Esophagus muscularis mucosa (tissue), 4 donors: ENCODE measurements around the gene SMCO3. TPM values are rescaled to one million over a fixed set of nuclear protein-coding genes. Genes with fewer than 3 reads are reported as not detected.
A peak's percentile ranks its signal among the peaks of the same experiment; 100 is the strongest.

ENCODE experiments used
- DNase-seq: peaks from one replicate; pipeline ENCODE4 v3.0.0-alpha.2; 2017; ENCODE audit errors: extremely low spot score
- H3K27ac ChIP-seq, 4 donors: fragments of 200-600 bp; sonication (generic); replicated peaks in 1 of 4; 1 replicate in 3 of 4; 2 replicates in 1 of 4; pipeline ENCODE4 v1.5.1; 2016 to 2019; ENCODE audit warnings: mild to moderate bottlenecking in 1 of 4
- H3K27me3 ChIP-seq, 4 donors: fragments of 200-600 bp; sonication (generic); one replicate each; pipeline versions ENCODE4 v1.5.1 to v1.6.0; 2016 to 2019
- H3K36me3 ChIP-seq, 4 donors: fragments of 200-600 bp; sonication (generic); one replicate each; pipeline ENCODE4 v1.5.1; 2016 to 2019
- H3K4me1 ChIP-seq, 4 donors: fragments of 200-600 bp; sonication (generic); one replicate each; pipeline ENCODE4 v1.5.1; 2016 to 2019
- H3K4me3 ChIP-seq, 4 donors: fragments of 200-600 bp; sonication (generic); 1 replicate in 2 of 4; 2 replicates in 2 of 4; pipeline ENCODE4 v1.5.1; 2016 to 2019; ENCODE audit warnings: mild to moderate bottlenecking in 4 of 4, moderate library complexity in 1 of 4
- H3K9me3 ChIP-seq, 4 donors: fragments of 200-600 bp; sonication (generic); 1 replicate in 3 of 4; 2 replicates in 1 of 4; pipeline ENCODE4 v1.5.1; 2016 to 2019
- EP300 ChIP-seq: sonication (generic); formaldehyde crosslinking; IDR thresholded peaks from one replicate; pipeline ENCODE4 v1.6.1; 2017; ENCODE audit warnings: antibody characterized with exemption
- POLR2A ChIP-seq: fragments of 450-650 bp; IDR thresholded peaks from one replicate; pipeline ENCODE4 v1.6.1; 2017; ENCODE audit warnings: antibody characterized with exemption, moderate library complexity, mild to moderate bottlenecking, low read depth
- POLR2AphosphoS5 ChIP-seq, 2 donors: sonication (generic); formaldehyde crosslinking; IDR thresholded peaks; one replicate each; pipeline ENCODE4 v1.6.1; 2017; ENCODE audit warnings: antibody characterized with exemption in 2 of 2
- WGBS: methylation state at CpG from one replicate; pipeline ENCODE4 v1.1.5; 2018; 5-methylcytosine and 5-hydroxymethylcytosine counted together
- intact Hi-C: fragments of 100-400 bp; cut with DNase I; formaldehyde crosslinking; loops from one replicate; pipeline ENCODE4 v1.15.1; 2023
- total RNA-seq, 4 donors: library from RNA; depleted of rRNA; stranded (reverse); fragments of >200 nt; gene quantifications; one replicate each; pipeline versions ENCODE4 v1.1.0 to v1.2.1, GENCODE V29; 2016
- TF ChIP-seq, protein P1 (sequence below), 3 experiments: fragments of 200-600 bp in 2 of 3; fragments of 450-650 bp in 1 of 3; sonication (generic) in 2 of 3; IDR thresholded peaks; one replicate each; pipeline ENCODE4 v1.5.1; 2017 to 2019; ENCODE audit warnings: antibody characterized with exemption in 3 of 3, mild to moderate bottlenecking in 2 of 3, moderate library complexity in 1 of 3

The SMCO3 gene
- total RNA-seq, 4 donors from 2014 or later = 0.23 TPM; not detected in 3

DNA sequence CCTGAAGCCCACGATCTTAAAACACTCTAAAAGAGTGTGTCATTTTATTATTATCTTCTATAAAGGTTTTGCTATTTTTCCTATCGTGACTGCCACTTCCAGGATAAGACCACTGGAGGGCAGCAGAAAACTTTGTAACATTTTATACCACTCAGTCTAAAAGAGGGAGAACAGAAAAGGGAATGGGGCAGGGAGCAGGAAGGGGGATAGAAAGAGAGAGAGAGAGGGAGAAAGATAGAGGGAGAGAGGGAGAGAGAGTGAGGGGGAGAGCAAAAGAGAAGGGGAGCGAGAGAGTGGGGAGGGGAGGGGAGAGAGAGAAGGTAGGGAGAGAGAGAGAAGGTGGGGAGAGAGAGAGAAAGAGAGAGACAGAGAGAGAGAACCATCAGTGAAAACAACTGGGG, 31.4 kb upstream of the SMCO3 start:
- H3K36me3 ChIP-seq = no peaks in the 10 kb centered on the region
- no peak overlapping the region for H3K4me3 ChIP-seq
- TF ChIP-seq, protein P1, sequence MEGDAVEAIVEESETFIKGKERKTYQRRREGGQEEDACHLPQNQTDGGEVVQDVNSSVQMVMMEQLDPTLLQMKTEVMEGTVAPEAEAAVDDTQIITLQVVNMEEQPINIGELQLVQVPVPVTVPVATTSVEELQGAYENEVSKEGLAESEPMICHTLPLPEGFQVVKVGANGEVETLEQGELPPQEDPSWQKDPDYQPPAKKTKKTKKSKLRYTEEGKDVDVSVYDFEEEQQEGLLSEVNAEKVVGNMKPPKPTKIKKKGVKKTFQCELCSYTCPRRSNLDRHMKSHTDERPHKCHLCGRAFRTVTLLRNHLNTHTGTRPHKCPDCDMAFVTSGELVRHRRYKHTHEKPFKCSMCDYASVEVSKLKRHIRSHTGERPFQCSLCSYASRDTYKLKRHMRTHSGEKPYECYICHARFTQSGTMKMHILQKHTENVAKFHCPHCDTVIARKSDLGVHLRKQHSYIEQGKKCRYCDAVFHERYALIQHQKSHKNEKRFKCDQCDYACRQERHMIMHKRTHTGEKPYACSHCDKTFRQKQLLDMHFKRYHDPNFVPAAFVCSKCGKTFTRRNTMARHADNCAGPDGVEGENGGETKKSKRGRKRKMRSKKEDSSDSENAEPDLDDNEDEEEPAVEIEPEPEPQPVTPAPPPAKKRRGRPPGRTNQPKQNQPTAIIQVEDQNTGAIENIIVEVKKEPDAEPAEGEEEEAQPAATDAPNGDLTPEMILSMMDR (IDR thresholded peaks at IDR 0.05) = peak; percentile 76 to 86 (median 83)
- TF ChIP-seq EP300 = no peak
- 7% methylated on average over 3 of the region's 3 CpGs for WGBS
- H3K9me3 ChIP-seq = no peaks in the 10 kb centered on the region
- no peak for DNase-seq
- H3K27ac ChIP-seq = peak overlapping the region; percentile 8 to 60 (median 42)
- no peaks in the 10 kb centered on the region for H3K27me3 ChIP-seq
- intact Hi-C loops = loop anchor here (1.0 to 10.0 kb wide), 4 partner anchors 42 to 377 kb away; partner anchors contain the start of genes MGP and RERG
- H3K4me1 ChIP-seq = peaks cover 42 to 72% (median 55%) of the 10 kb centered on the region in 4 donors

DNA sequence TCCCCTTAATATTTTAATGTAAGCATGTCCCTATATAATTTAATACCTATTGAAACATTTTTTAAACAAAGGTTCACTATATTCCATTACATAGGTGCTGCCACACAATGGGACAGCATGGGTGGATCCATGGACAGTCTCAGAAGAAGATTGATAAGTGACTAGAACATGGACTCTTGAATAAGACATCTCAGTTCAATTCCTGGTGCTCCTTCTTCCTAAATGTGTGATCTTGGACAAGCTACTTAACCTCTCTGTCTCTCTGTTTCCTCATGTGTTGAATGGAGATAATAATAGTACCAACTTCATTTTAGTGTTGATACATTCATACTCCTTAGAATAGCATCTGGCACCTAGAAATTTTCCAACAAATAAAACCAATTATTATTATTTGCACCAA, 30.4 kb upstream of the SMCO3 start:
- DNase-seq = no peak
- peaks cover 42 to 73% (median 53%) of the 10 kb centered on the region in 4 donors for H3K4me1 ChIP-seq
- H3K27me3 ChIP-seq = no peaks in the 10 kb centered on the region
- intact Hi-C loops = loop anchor here (5.0 to 10.0 kb wide), 3 partner anchors 88 to 310 kb away; no protein-coding TSS in a partner anchor
- no peaks in the 10 kb centered on the region for H3K36me3 ChIP-seq
- H3K9me3 ChIP-seq = no peaks in the 10 kb centered on the region
- no peak overlapping the region for H3K4me3 ChIP-seq
- no peak overlapping the region for H3K27ac ChIP-seq
- no peak for TF ChIP-seq POLR2AphosphoS5 (IDR thresholded peaks at IDR 0.05)
- TF ChIP-seq POLR2A = no peak
- no peak for TF ChIP-seq EP300
- TF ChIP-seq, protein P1 (IDR thresholded peaks at IDR 0.05) = no peak

DNA sequence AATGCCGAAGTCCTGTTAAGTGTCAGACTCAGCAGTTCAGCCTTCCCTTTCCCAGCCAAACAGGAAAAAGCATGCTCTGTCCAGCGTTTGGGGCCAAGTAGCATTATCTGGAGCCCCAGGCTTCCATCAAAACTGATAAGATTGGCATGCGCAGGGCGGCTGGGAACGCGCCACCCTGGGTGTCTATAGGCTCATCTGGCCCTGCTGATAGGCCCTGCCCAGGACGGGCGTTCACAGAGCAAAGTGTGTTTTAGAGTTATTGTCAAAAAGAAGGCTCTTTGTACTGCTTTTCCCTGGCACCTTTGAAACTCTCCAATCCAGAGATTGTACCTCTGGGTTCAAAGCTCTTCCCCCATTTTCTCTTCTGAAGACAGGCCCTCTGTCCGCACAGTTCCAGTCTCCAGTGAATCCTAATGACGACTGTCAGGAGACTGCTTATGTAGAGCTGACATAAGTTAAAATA, 29.5 kb upstream of the SMCO3 start, which contains the start of gene ART4:
TSS of gene ART4 (minus strand) at position 102 of the 463 bp plus-strand sequence. CDS start 413 bp downstream, outside the sequence.
- TF ChIP-seq POLR2AphosphoS5 (IDR thresholded peaks at IDR 0.05) = no peak
- no peak for TF ChIP-seq EP300
- TF ChIP-seq POLR2A = no peak
- TF ChIP-seq, protein P1 (IDR thresholded peaks at IDR 0.05) = no peak
- H3K27me3 ChIP-seq = no peaks in the 10 kb centered on the region
- H3K9me3 ChIP-seq = no peaks in the 10 kb centered on the region
- H3K36me3 ChIP-seq = no peaks in the 10 kb centered on the region
- DNase-seq = no peak
- 81% methylated on average over 7 of the region's 10 CpGs for WGBS
- no peak within 1 kb of the TSS for H3K4me3 ChIP-seq
- H3K4me1 ChIP-seq = peaks cover 42 to 68% (median 49%) of the 10 kb centered on the region in 4 donors
- peak within 1 kb of the TSS; percentile 53 to 61 (median 57) for H3K27ac ChIP-seq
- intact Hi-C loops = loop anchor here (5.0 to 10.0 kb wide), 3 partner anchors 89 to 311 kb away; no protein-coding TSS in a partner anchor

DNA sequence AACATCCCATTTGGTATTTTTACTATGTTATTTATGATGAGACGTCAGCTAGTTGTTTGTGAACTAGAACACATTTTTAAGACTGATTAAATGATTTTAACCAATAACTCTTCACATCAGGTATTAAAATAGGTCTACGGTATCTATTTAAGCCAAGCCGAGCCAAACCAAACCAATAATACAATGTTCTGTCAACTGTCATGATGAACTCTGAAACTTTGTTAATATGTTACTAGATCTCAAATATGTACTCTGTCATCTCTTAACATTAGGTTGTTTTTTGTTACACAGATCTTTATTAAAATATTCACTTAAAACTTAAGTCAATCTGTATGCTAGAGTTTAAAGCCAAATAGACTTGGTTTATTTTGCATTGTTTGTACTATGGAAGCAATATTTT, 28.3 kb upstream of the SMCO3 start:
- Histone ChIP-seq H3K9me3 (no peaks in the 10 kb centered on the region), H3K36me3 (no peaks in the 10 kb centered on the region), H3K4me3 (no peak overlapping the region), H3K27me3 (no peaks in the 10 kb centered on the region), H3K4me1 (peaks cover 40 to 64% (median 44%) of the 10 kb centered on the region in 4 donors), H3K27ac (peak overlapping the region; percentile 53 to 61 (median 57))
- intact Hi-C loops = loop anchor here (5.0 to 10.0 kb wide), 3 partner anchors 90 to 312 kb away; no protein-coding TSS in a partner anchor
- DNase-seq = no peak
- 70% methylated on average over 3 of the region's 3 CpGs for WGBS
- no peak for TF ChIP-seq POLR2AphosphoS5 (IDR thresholded peaks at IDR 0.05)
- TF ChIP-seq POLR2A = no peak
- TF ChIP-seq EP300 = no peak
- TF ChIP-seq, protein P1 (IDR thresholded peaks at IDR 0.05) = no peak
